ENCODE measurements around the gene PRPF39. TPM values are rescaled to one million over a fixed set of nuclear protein-coding genes. Genes with fewer than 3 reads are reported as not detected.
"Not testable (repeated sequence)": the region's sequence is repeated elsewhere in the genome, so short reads cannot be mapped to it uniquely, and the experiment has no call there.

PRPF39 gene
- polyA plus RNA-seq, 3 donors: 66.2 to 78.8 (median 72.7) TPM

- DNase-seq (ENCODE audit: extremely low read depth in 1 of 11, low read depth in 9 of 11, low spot score in 4 of 11): no peak
Measured at GRCh38 chr14:45125754-45126153, 41.8 kb downstream of the PRPF39 start.

- no peak for DNase-seq (ENCODE audit: extremely low read depth in 1 of 11, low read depth in 9 of 11, low spot score in 4 of 11)
Measured at GRCh38 chr14:45128963-45129629, 45.2 kb downstream of the PRPF39 start.

GRCh38 chr14:45133683-45134050, 49.8 kb downstream of the PRPF39 start:
- DNase-seq (ENCODE audit: extremely low read depth in 1 of 11, low read depth in 9 of 11, low spot score in 4 of 11): peak in 1 of 11 donors; percentile 4

GRCh38 chr14:45134051-45134958, 50.4 kb downstream of the PRPF39 start, which contains the start of gene FKBP3:
TSS of gene FKBP3 (minus strand) at chr14:45134481. CDS start at chr14:45134456, 25 bp downstream.
- peak; percentile 93 to 98 (median 95) for DNase-seq (ENCODE audit: extremely low read depth in 1 of 11, low read depth in 9 of 11, low spot score in 4 of 11)

- DNase-seq (ENCODE audit: extremely low read depth in 1 of 11, low read depth in 9 of 11, low spot score in 4 of 11): peak in 7 of 11 donors; percentile 3 to 32 (median 14)
Measured at GRCh38 chr14:45135156-45135555, 51.2 kb downstream of the PRPF39 start.

- DNase-seq (ENCODE audit: extremely low read depth in 1 of 11, low read depth in 9 of 11, low spot score in 4 of 11): peak; percentile 92 to 99 (median 96)
Measured at GRCh38 chr14:45135659-45136395, 51.9 kb downstream of the PRPF39 start, which contains the start of gene FANCM. TSS of gene FANCM (plus strand) at chr14:45135930. CDS start at chr14:45136032, 102 bp downstream.

- no peak for DNase-seq (ENCODE audit: extremely low read depth in 1 of 11, low read depth in 9 of 11, low spot score in 4 of 11)
Measured at GRCh38 chr14:45136399-45136798, 52.5 kb downstream of the PRPF39 start.

GRCh38 chr14:45140661-45141187, 56.8 kb downstream of the PRPF39 start:
- DNase-seq (ENCODE audit: extremely low read depth in 1 of 11, low read depth in 9 of 11, low spot score in 4 of 11): no peak

GRCh38 chr14:45142083-45142482, 58.2 kb downstream of the PRPF39 start:
- not testable (repeated sequence) for DNase-seq (ENCODE audit: extremely low read depth in 1 of 11, low read depth in 9 of 11, low spot score in 4 of 11)

- DNase-seq (ENCODE audit: extremely low read depth in 1 of 11, low read depth in 9 of 11, low spot score in 4 of 11): no peak
Measured at GRCh38 chr14:45144658-45145057, 60.7 kb downstream of the PRPF39 start.

GRCh38 chr14:45145214-45145613, 61.3 kb downstream of the PRPF39 start:
- no peak for DNase-seq (ENCODE audit: extremely low read depth in 1 of 11, low read depth in 9 of 11, low spot score in 4 of 11)

GRCh38 chr14:45149602-45150001, 65.7 kb downstream of the PRPF39 start:
- no peak for DNase-seq (ENCODE audit: extremely low read depth in 1 of 11, low read depth in 9 of 11, low spot score in 4 of 11)

GRCh38 chr14:45150386-45150890, 66.5 kb downstream of the PRPF39 start:
- no peak for DNase-seq (ENCODE audit: extremely low read depth in 1 of 11, low read depth in 9 of 11, low spot score in 4 of 11)

GRCh38 chr14:45156067-45156466, 72.2 kb downstream of the PRPF39 start:
- DNase-seq (ENCODE audit: extremely low read depth in 1 of 11, low read depth in 9 of 11, low spot score in 4 of 11): no peak

Other genes starting within 250 kb of the PRPF39 start
- gene KLHL28, start 122.2 kb upstream of the PRPF39 start, polyA plus RNA-seq (ENCODE audit: insufficient read length in 3 of 3): 10 to 100 TPM; 13.0 to 17.5 (median 16.7) TPM
- 10 to 100 TPM; 29.2 to 43.3 (median 41.8) TPM for gene TOGARAM1, start 121.9 kb upstream of the PRPF39 start, polyA plus RNA-seq (ENCODE audit: insufficient read length in 3 of 3)
- gene FKBP3, start 50.4 kb downstream of the PRPF39 start, polyA plus RNA-seq (ENCODE audit: insufficient read length in 3 of 3): 100 to 1,000 TPM; 118 to 147 (median 122) TPM
- 10 to 100 TPM; 10.2 to 12.2 (median 11.1) TPM for gene FANCM, start 51.8 kb downstream of the PRPF39 start, polyA plus RNA-seq (ENCODE audit: insufficient read length in 3 of 3)
- gene MIS18BP1, start 169.1 kb downstream of the PRPF39 start, polyA plus RNA-seq (ENCODE audit: insufficient read length in 3 of 3): 10 to 100 TPM; 38.4 to 48.9 (median 46.9) TPM